GM10248 (cell line): Measurements from ENCODE around the gene MTSS2.

Experiments
- CTCF ChIA-PET: fragments of 300-600 bp; sonication (Branson Sonifier 250); formaldehyde crosslinking; extraction: SDS; loops from one replicate; lab custom pipeline; 2021; ENCODE audit warnings: antibody characterized with exemption; lab: Yijun Ruan, JAX
- POLR2A ChIA-PET: fragments of 350-650 bp; sonication (Branson Sonifier 250); formaldehyde crosslinking; extraction: SDS; loops from one replicate; lab custom pipeline; 2020; ENCODE audit warnings: antibody characterized with exemption; lab: Yijun Ruan, JAX
- DNase-seq: peaks from one replicate; pipeline ENCODE4 v3.0.0; 2012; ENCODE audit errors: extremely low spot score
- CTCF ChIP-seq: IDR thresholded peaks from 2 replicates; pipeline ENCODE4 v1.5.1; 2012; ENCODE audit warnings: mild to moderate bottlenecking, low read depth; ENCODE audit errors: extremely low read depth, missing control alignments, control extremely low read depth

MTSS2 gene

GRCh38 chr16:70705056-70705455 is 19.2 kb upstream of the MTSS2 start:
- no peak for DNase-seq
- POLR2A ChIA-PET: no interaction called here
- CTCF ChIA-PET: no interaction called here
- no peak for TF ChIP-seq CTCF

- ChIA-PET POLR2A (no interaction called here), CTCF (no interaction called here)
- DNase-seq: no peak
- TF ChIP-seq CTCF: no peak
Measured at GRCh38 chr16:70704586-70704985, 18.7 kb upstream of the MTSS2 start.

- no peak for DNase-seq
- POLR2A ChIA-PET: no interaction called here
- CTCF ChIA-PET: no interaction called here
- no peak for TF ChIP-seq CTCF
Measured at GRCh38 chr16:70703835-70704381, 18.1 kb upstream of the MTSS2 start.

DNA sequence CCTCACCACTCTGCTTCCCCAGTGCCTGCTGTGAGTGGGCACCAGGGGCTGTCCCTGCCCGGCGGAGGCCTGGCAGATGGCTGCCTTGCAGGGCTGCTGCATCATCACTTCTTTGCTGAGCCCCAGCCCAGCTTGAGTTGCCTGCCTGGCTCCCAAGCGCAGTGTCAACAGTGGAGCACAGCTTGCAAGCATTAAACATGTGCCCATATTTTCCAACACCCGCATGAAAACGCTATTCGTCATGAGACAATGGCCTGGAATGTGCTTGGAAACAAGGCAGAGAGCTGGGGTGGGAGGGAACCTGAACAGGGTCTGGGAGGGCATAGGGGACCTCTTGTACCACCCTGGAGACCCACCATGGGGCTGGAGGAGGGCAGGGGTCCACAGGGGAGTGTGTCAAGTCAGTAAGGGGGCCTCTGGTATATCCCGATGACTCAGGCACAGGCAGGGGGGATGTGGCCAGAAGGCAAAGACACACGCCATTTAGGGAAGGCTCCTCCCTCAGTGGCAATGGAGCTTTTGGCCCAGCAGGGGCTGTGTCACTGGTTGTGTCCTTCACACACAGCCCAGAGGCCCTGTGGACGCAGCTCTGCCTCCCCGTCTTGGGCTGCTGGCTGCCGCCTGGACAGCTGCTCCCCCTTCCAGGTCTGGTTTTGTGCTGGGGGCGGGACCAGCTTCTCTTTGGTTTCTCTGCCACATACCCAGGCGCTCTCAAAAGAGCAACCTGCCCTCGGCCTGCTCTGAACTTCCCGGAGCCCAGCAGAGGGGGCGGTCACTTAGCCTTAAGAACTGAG is 17.4 kb upstream of the MTSS2 start:
- ChIA-PET POLR2A (no interaction called here), CTCF (no interaction called here)
- no peak for TF ChIP-seq CTCF
- DNase-seq: no peak

- POLR2A ChIA-PET: no interaction called here
- DNase-seq: no peak
- CTCF ChIA-PET: no interaction called here
- TF ChIP-seq CTCF: no peak
Measured at GRCh38 chr16:70702624-70703023, 16.8 kb upstream of the MTSS2 start.

GRCh38 chr16:70701998-70702397 is 16.1 kb upstream of the MTSS2 start:
- POLR2A ChIA-PET: no interaction called here
- TF ChIP-seq CTCF: no peak
- CTCF ChIA-PET: no interaction called here
- DNase-seq: no peak
